ENCODE results near the gene HMCN1. TPM values are rescaled to one million over a fixed set of nuclear protein-coding genes. Genes with fewer than 3 reads are reported as not detected.

HMCN1 gene
- total and polyA plus RNA-seq, 2 donors (not counting 1 experiment from before 2014, with no cell fraction given): 6.8 to 21.0 TPM

GRCh38 chr1:185720633-185721272 lies 13.4 kb upstream of the HMCN1 start:
- H3K27me3 ChIP-seq (ENCODE audit: control insufficient read depth, insufficient read depth, low read length): no peaks in the 10 kb centered on the region
- no peaks in the 10 kb centered on the region for H3K36me3 ChIP-seq (ENCODE audit: control insufficient read depth, insufficient read depth, low read length)
- no peaks in the 10 kb centered on the region for H4K20me1 ChIP-seq (ENCODE audit: control insufficient read depth, extremely low read depth, insufficient read depth, low read length)
- H2AFZ ChIP-seq (ENCODE audit: low read length): no peak overlapping the region
- peak; percentile 72 to 76 for DNase-seq (ENCODE audit: low read depth in 2 of 2)
- H3K9ac ChIP-seq (ENCODE audit: insufficient read depth, low read length): no peak overlapping the region
- no peak overlapping the region for H3K27ac ChIP-seq (ENCODE audit: insufficient read depth, low read length)
- peaks cover 2% of the 10 kb centered on the region for H3K4me1 ChIP-seq (ENCODE audit: control insufficient read depth, extremely low read depth, insufficient read depth, low read length)
- H3K4me3 ChIP-seq (replicated peaks in 1 of 4; ENCODE audit: control extremely low read depth in 1 of 4, insufficient read depth in 1 of 4, low read depth in 3 of 4, low read length in 4 of 4): no peak overlapping the region
- no peaks in the 10 kb centered on the region for H3K9me3 ChIP-seq (ENCODE audit: control insufficient read depth, insufficient read depth, low read depth, low read length)
- H3K4me2 ChIP-seq (ENCODE audit: extremely low read depth, insufficient read depth, low read length): no peak overlapping the region
- TF ChIP-seq CTCF (conservative IDR thresholded peaks at IDR 0.05 in 1 of 2, IDR thresholded peaks at IDR 0.05 in 1 of 2; ENCODE audit: low read depth in 1 of 2, low read length in 2 of 2) (peak; percentile 23 to 61), EZH2 (IDR thresholded peaks at IDR 0.05; ENCODE audit: low read length, missing control alignments) (no peak)
- H3K79me2 ChIP-seq (ENCODE audit: control insufficient read depth, insufficient read depth, low read length): no peaks in the 10 kb centered on the region

- no peaks in the 10 kb centered on the region for H3K79me2 ChIP-seq (ENCODE audit: control insufficient read depth, insufficient read depth, low read length)
- H3K27ac ChIP-seq (ENCODE audit: insufficient read depth, low read length): no peak overlapping the region
- DNase-seq (ENCODE audit: low read depth in 2 of 2): no peak
- no peaks in the 10 kb centered on the region for H4K20me1 ChIP-seq (ENCODE audit: control insufficient read depth, extremely low read depth, insufficient read depth, low read length)
- no peak overlapping the region for H3K4me3 ChIP-seq (replicated peaks in 1 of 4; ENCODE audit: control extremely low read depth in 1 of 4, insufficient read depth in 1 of 4, low read depth in 3 of 4, low read length in 4 of 4)
- no peaks in the 10 kb centered on the region for H3K27me3 ChIP-seq (ENCODE audit: control insufficient read depth, insufficient read depth, low read length)
- H2AFZ ChIP-seq (ENCODE audit: low read length): no peak overlapping the region
- no peak overlapping the region for H3K9ac ChIP-seq (ENCODE audit: insufficient read depth, low read length)
- no peaks in the 10 kb centered on the region for H3K36me3 ChIP-seq (ENCODE audit: control insufficient read depth, insufficient read depth, low read length)
- H3K4me1 ChIP-seq (ENCODE audit: control insufficient read depth, extremely low read depth, insufficient read depth, low read length): peaks cover 2% of the 10 kb centered on the region
- no peak overlapping the region for H3K4me2 ChIP-seq (ENCODE audit: extremely low read depth, insufficient read depth, low read length)
- TF ChIP-seq EZH2 (IDR thresholded peaks at IDR 0.05; ENCODE audit: low read length, missing control alignments) (no peak), CTCF (conservative IDR thresholded peaks at IDR 0.05 in 1 of 2, IDR thresholded peaks at IDR 0.05 in 1 of 2; ENCODE audit: low read depth in 1 of 2, low read length in 2 of 2) (no peak)
- no peaks in the 10 kb centered on the region for H3K9me3 ChIP-seq (ENCODE audit: control insufficient read depth, insufficient read depth, low read depth, low read length)
Observed at GRCh38 chr1:185721553-185721952, 12.6 kb upstream of the HMCN1 start.

- peak in 1 of 2 donors; percentile 5 for DNase-seq (ENCODE audit: low read depth in 2 of 2)
Observed at GRCh38 chr1:185722098-185722497, 12.1 kb upstream of the HMCN1 start.

More at GRCh38 chr1:185722098-185722497, 12.1 kb upstream of the HMCN1 start:
- Histone ChIP-seq H3K9ac (ENCODE audit: insufficient read depth, low read length) (no peak overlapping the region), H4K20me1 (ENCODE audit: control insufficient read depth, extremely low read depth, insufficient read depth, low read length) (no peaks in the 10 kb centered on the region), H3K9me3 (ENCODE audit: control insufficient read depth, insufficient read depth, low read depth, low read length) (no peaks in the 10 kb centered on the region), H3K27me3 (ENCODE audit: control insufficient read depth, insufficient read depth, low read length) (no peaks in the 10 kb centered on the region), H3K4me1 (ENCODE audit: control insufficient read depth, extremely low read depth, insufficient read depth, low read length) (peaks cover 2% of the 10 kb centered on the region), H3K79me2 (ENCODE audit: control insufficient read depth, insufficient read depth, low read length) (no peaks in the 10 kb centered on the region), H3K36me3 (ENCODE audit: control insufficient read depth, insufficient read depth, low read length) (no peaks in the 10 kb centered on the region), H3K4me2 (ENCODE audit: extremely low read depth, insufficient read depth, low read length) (no peak overlapping the region), H3K4me3 (replicated peaks in 1 of 4; ENCODE audit: control extremely low read depth in 1 of 4, insufficient read depth in 1 of 4, low read depth in 3 of 4, low read length in 4 of 4) (no peak overlapping the region), H3K27ac (ENCODE audit: insufficient read depth, low read length) (no peak overlapping the region), H2AFZ (ENCODE audit: low read length) (no peak overlapping the region)
- no peak for TF ChIP-seq CTCF (conservative IDR thresholded peaks at IDR 0.05 in 1 of 2, IDR thresholded peaks at IDR 0.05 in 1 of 2; ENCODE audit: low read depth in 1 of 2, low read length in 2 of 2)
- no peak for TF ChIP-seq EZH2 (IDR thresholded peaks at IDR 0.05; ENCODE audit: low read length, missing control alignments)
